Suprapubic skin (tissue), 3 donors: ENCODE data around the gene BGLAP.

Experiments used
- CTCF ChIP-seq, 2 donors: fragments of 200-600 bp in 1 of 2; fragments of 450-650 bp in 1 of 2; sonication (generic) in 1 of 2; IDR thresholded peaks; one replicate each; pipeline ENCODE4 v1.5.1; 2016 to 2019; ENCODE audit warnings: antibody characterized with exemption in 2 of 2, mild to moderate bottlenecking in 1 of 2, moderate library complexity in 1 of 2
- EP300 ChIP-seq: sonication (generic); formaldehyde crosslinking; IDR thresholded peaks from one replicate; pipeline ENCODE4 v1.6.1; 2017; ENCODE audit warnings: antibody characterized with exemption
- POLR2A ChIP-seq, 2 donors: fragments of 450-650 bp; IDR thresholded peaks; one replicate each; pipeline ENCODE4 v1.6.1; 2017; ENCODE audit warnings: antibody characterized with exemption in 2 of 2, mild to moderate bottlenecking in 2 of 2, moderate library complexity in 2 of 2

GRCh38 chr1:156194300-156194652 is 47.7 kb upstream of the BGLAP start:
- TF ChIP-seq CTCF (IDR thresholded peaks at IDR 0.05): no peak
- TF ChIP-seq EP300: no peak
- no peak for TF ChIP-seq POLR2A (IDR thresholded peaks at IDR 0.05)
